ENCODE results near the gene OSBPL7.

- no peak for TF ChIP-seq CTCF (conservative IDR thresholded peaks at IDR 0.05; ENCODE audit: low read depth, low read length)
- TF ChIP-seq EZH2 (IDR thresholded peaks at IDR 0.05; ENCODE audit: borderline replicate concordance, low read depth, low read length, poor library complexity, severe bottlenecking) = peak; percentile 42
Measured at GRCh38 chr17:47850692-47851573, 29.3 kb upstream of the OSBPL7 start, which contains the start of gene SP6.

Measured in A673 (cell line).